Activated naive CD4-positive, alpha-beta T cell treated with anti-CD3 and anti-CD28 coated beads for 36 hours (primary cell): ENCODE data around the gene STARD3NL. TPM values are rescaled to one million over a fixed set of nuclear protein-coding genes. Genes with fewer than 3 reads are reported as not detected.
"Not testable (repeated sequence)": the region's sequence is repeated elsewhere in the genome, so short reads cannot be mapped to it uniquely, and the experiment has no call there.

Experiments
- CTCF ChIA-PET: fragments of 350-600 bp; sonication (Branson Sonifier 250); formaldehyde crosslinking; loops from one replicate; lab custom pipeline; 2021; ENCODE audit warnings: antibody characterized with exemption; lab: Charles Lee
- DNase-seq: peaks from one replicate; pipeline ENCODE4 v3.0.0-alpha.2; 2020
- H3K27ac Mint-ChIP-seq: one replicate; pipeline ENCODE4 v1.8.0; 2021; ENCODE audit warnings: mild to moderate bottlenecking, mixed read lengths
- H3K27me3 Mint-ChIP-seq: one replicate; pipeline ENCODE4 v1.8.0; 2021; ENCODE audit warnings: low read depth, mixed read lengths
- H3K36me3 Mint-ChIP-seq: one replicate; pipeline ENCODE4 v1.8.0; 2021; ENCODE audit warnings: low read depth, mixed read lengths
- H3K4me1 Mint-ChIP-seq: one replicate; pipeline ENCODE4 v1.8.0; 2021; ENCODE audit warnings: low read depth, mixed read lengths
- H3K4me3 Mint-ChIP-seq: one replicate; pipeline ENCODE4 v1.8.0; 2021; ENCODE audit warnings: mild to moderate bottlenecking, moderate library complexity, mixed read lengths
- H3K9me3 Mint-ChIP-seq: one replicate; pipeline ENCODE4 v1.8.0; 2021; ENCODE audit warnings: mixed read lengths
- intact Hi-C: fragments of 100-400 bp; cut with micrococcal nuclease; formaldehyde crosslinking; loops from one replicate; pipeline ENCODE4 v1.15.1; 2023
- total RNA-seq, 2 experiments: library from RNA; stranded (reverse); gene quantifications; one replicate each; pipeline ENCODE4 v1.2.3, GENCODE V29; 2021

Gene STARD3NL
- total RNA-seq, 2 experiments from 2014 or later, result 23.7 to 25.7 TPM

- intact Hi-C loops, result loop anchor here (5.0 kb wide), 1 partner anchor 307 kb away; the partner anchor contains the start of gene SFRP4
- H3K9me3 Mint-ChIP-seq, result no peaks in the 10 kb centered on the region
- no peak for DNase-seq
- CTCF ChIA-PET, result interaction anchor here (0.7 to 10.3 kb wide), 4 partner anchors 29 to 143 kb away, joined by 3 to 190 read pairs (median 50); no protein-coding TSS in a partner anchor
- peaks cover 3% of the 10 kb centered on the region for H3K4me1 Mint-ChIP-seq
- H3K27ac Mint-ChIP-seq, result no peak overlapping the region
- H3K4me3 Mint-ChIP-seq, result no peak overlapping the region
- H3K36me3 Mint-ChIP-seq, result peaks cover 12% of the 10 kb centered on the region
- no peaks in the 10 kb centered on the region for H3K27me3 Mint-ChIP-seq
These were observed 46.3 kb downstream of the STARD3NL start for GRCh38 chr7:38224392-38224791.

GRCh38 chr7:38229386-38229785, 51.3 kb downstream of the STARD3NL start:
- DNase-seq, result no peak
- H3K9me3 Mint-ChIP-seq, result no peaks in the 10 kb centered on the region
- no peak overlapping the region for H3K27ac Mint-ChIP-seq
- H3K4me1 Mint-ChIP-seq, result peaks cover 21% of the 10 kb centered on the region
- H3K27me3 Mint-ChIP-seq, result no peaks in the 10 kb centered on the region
- intact Hi-C loops, result no loop called here
- no peak overlapping the region for H3K4me3 Mint-ChIP-seq
- CTCF ChIA-PET, result interaction anchor here (1.0 to 4.8 kb wide), 2 partner anchors 14 to 140 kb away, joined by 4 to 41 read pairs; no protein-coding TSS in a partner anchor
- peaks cover 11% of the 10 kb centered on the region for H3K36me3 Mint-ChIP-seq

GRCh38 chr7:38229884-38230642, 52.0 kb downstream of the STARD3NL start:
- no peaks in the 10 kb centered on the region for H3K27me3 Mint-ChIP-seq
- CTCF ChIA-PET, result interaction anchor here (1.0 to 4.8 kb wide), 2 partner anchors 15 to 140 kb away, joined by 4 to 41 read pairs; no protein-coding TSS in a partner anchor
- intact Hi-C loops, result no loop called here
- no peak overlapping the region for H3K4me3 Mint-ChIP-seq
- no peaks in the 10 kb centered on the region for H3K9me3 Mint-ChIP-seq
- H3K36me3 Mint-ChIP-seq, result peaks cover 11% of the 10 kb centered on the region
- peaks cover 21% of the 10 kb centered on the region for H3K4me1 Mint-ChIP-seq
- DNase-seq, result no peak
- no peak overlapping the region for H3K27ac Mint-ChIP-seq

- Mint-ChIP-seq H3K4me1 (peaks cover 21% of the 10 kb centered on the region), H3K9me3 (no peaks in the 10 kb centered on the region), H3K27me3 (no peaks in the 10 kb centered on the region), H3K36me3 (peaks cover 11% of the 10 kb centered on the region), H3K4me3 (peak overlapping the region; percentile 9), H3K27ac (peak overlapping the region; percentile 2)
- intact Hi-C loops, result loop anchor here (1.0 to 2.0 kb wide), 3 partner anchors 54 to 1182 kb away; partner anchors contain the start of gene STARD3NL
- CTCF ChIA-PET, result interaction anchor here (0.5 to 6.3 kb wide), 7 partner anchors 10 to 737 kb away, joined by 3 to 32 read pairs (median 5); no protein-coding TSS in a partner anchor
- DNase-seq, result peak; percentile 82
These were observed 54.7 kb downstream of the STARD3NL start for GRCh38 chr7:38232502-38233366.

- H3K9me3 Mint-ChIP-seq, H3K27ac Mint-ChIP-seq, H3K4me3 Mint-ChIP-seq, H3K27me3 Mint-ChIP-seq, DNase-seq, H3K36me3 Mint-ChIP-seq, intact Hi-C loops: not testable (repeated sequence)
- CTCF ChIA-PET, result interaction anchor here (0.9 to 6.3 kb wide), 4 partner anchors 12 to 134 kb away, joined by 3 to 32 read pairs (median 12); partner anchors contain the start of gene STARD3NL
- H3K4me1 Mint-ChIP-seq, result peaks cover 19% of the 10 kb centered on the region
These were observed 56.7 kb downstream of the STARD3NL start for GRCh38 chr7:38234759-38235158.

- intact Hi-C loops, result no loop called here
- H3K27me3 Mint-ChIP-seq, result no peaks in the 10 kb centered on the region
- no peak for DNase-seq
- peaks cover 3% of the 10 kb centered on the region for H3K36me3 Mint-ChIP-seq
- peaks cover 19% of the 10 kb centered on the region for H3K4me1 Mint-ChIP-seq
- CTCF ChIA-PET, result interaction anchor here (6.3 kb wide), 1 partner anchor 133 kb away, joined by 32 read pairs; no protein-coding TSS in a partner anchor
- H3K9me3 Mint-ChIP-seq, result no peaks in the 10 kb centered on the region
- H3K27ac Mint-ChIP-seq, result no peak overlapping the region
- H3K4me3 Mint-ChIP-seq, result no peak overlapping the region
These were observed 57.6 kb downstream of the STARD3NL start for GRCh38 chr7:38235606-38236005.

- DNase-seq, H3K4me1 Mint-ChIP-seq, H3K27ac Mint-ChIP-seq, H3K27me3 Mint-ChIP-seq, H3K4me3 Mint-ChIP-seq, CTCF ChIA-PET, intact Hi-C loops, H3K9me3 Mint-ChIP-seq, H3K36me3 Mint-ChIP-seq: not testable (repeated sequence)
These were observed 61.1 kb downstream of the STARD3NL start for GRCh38 chr7:38239129-38239528.

GRCh38 chr7:38241071-38241470, 63.0 kb downstream of the STARD3NL start:
- no peaks in the 10 kb centered on the region for H3K27me3 Mint-ChIP-seq
- CTCF ChIA-PET, result no interaction called here
- no peak for DNase-seq
- intact Hi-C loops, result no loop called here
- no peaks in the 10 kb centered on the region for H3K9me3 Mint-ChIP-seq
- H3K27ac Mint-ChIP-seq, result no peak overlapping the region
- H3K4me1 Mint-ChIP-seq, result no peaks in the 10 kb centered on the region
- H3K4me3 Mint-ChIP-seq, result no peak overlapping the region
- no peaks in the 10 kb centered on the region for H3K36me3 Mint-ChIP-seq

- CTCF ChIA-PET, result no interaction called here
- H3K36me3 Mint-ChIP-seq, result no peaks in the 10 kb centered on the region
- no peak for DNase-seq
- no peak overlapping the region for H3K27ac Mint-ChIP-seq
- intact Hi-C loops, result no loop called here
- no peaks in the 10 kb centered on the region for H3K9me3 Mint-ChIP-seq
- H3K4me3 Mint-ChIP-seq, result no peak overlapping the region
- H3K27me3 Mint-ChIP-seq, result no peaks in the 10 kb centered on the region
- no peaks in the 10 kb centered on the region for H3K4me1 Mint-ChIP-seq
These were observed 64.8 kb downstream of the STARD3NL start for GRCh38 chr7:38242814-38243213.

- H3K4me3 Mint-ChIP-seq, H3K27me3 Mint-ChIP-seq, CTCF ChIA-PET, intact Hi-C loops, DNase-seq, H3K36me3 Mint-ChIP-seq, H3K27ac Mint-ChIP-seq, H3K9me3 Mint-ChIP-seq, H3K4me1 Mint-ChIP-seq: not testable (repeated sequence)
These were observed 65.3 kb downstream of the STARD3NL start for GRCh38 chr7:38243345-38243744.

- DNase-seq, result no peak
- CTCF ChIA-PET, result no interaction called here
- H3K27me3 Mint-ChIP-seq, result no peaks in the 10 kb centered on the region
- H3K4me1 Mint-ChIP-seq, result no peaks in the 10 kb centered on the region
- H3K9me3 Mint-ChIP-seq, result no peaks in the 10 kb centered on the region
- no peaks in the 10 kb centered on the region for H3K36me3 Mint-ChIP-seq
- intact Hi-C loops, result no loop called here
- no peak overlapping the region for H3K4me3 Mint-ChIP-seq
- no peak overlapping the region for H3K27ac Mint-ChIP-seq
These were observed 66.5 kb downstream of the STARD3NL start for GRCh38 chr7:38244516-38244915.

- CTCF ChIA-PET, result no interaction called here
These were observed 67.4 kb downstream of the STARD3NL start for GRCh38 chr7:38245409-38245977.

More at GRCh38 chr7:38245409-38245977, 67.4 kb downstream of the STARD3NL start:
- H3K4me3 Mint-ChIP-seq, result no peak overlapping the region
- H3K27ac Mint-ChIP-seq, result no peak overlapping the region
- H3K27me3 Mint-ChIP-seq, result no peaks in the 10 kb centered on the region
- H3K4me1 Mint-ChIP-seq, result no peaks in the 10 kb centered on the region
- no peaks in the 10 kb centered on the region for H3K9me3 Mint-ChIP-seq
- intact Hi-C loops, result no loop called here
- H3K36me3 Mint-ChIP-seq, result no peaks in the 10 kb centered on the region
- DNase-seq, result no peak
